Activated CD8-positive, alpha-beta memory T cell treated with anti-CD3 and anti-CD28 coated beads for 48 hours (primary cell): ENCODE measurements around the gene OR2G6.
"Not testable (repeated sequence)": the region's sequence is repeated elsewhere in the genome, so short reads cannot be mapped to it uniquely, and the experiment has no call there.

Experiments
- DNase-seq, 3 experiments: peaks; one replicate each; pipeline ENCODE4 v3.0.0-alpha.2; 2020; ENCODE audit warnings: low read depth in 2 of 3, low spot score in 2 of 3

OR2G6 gene

DNA sequence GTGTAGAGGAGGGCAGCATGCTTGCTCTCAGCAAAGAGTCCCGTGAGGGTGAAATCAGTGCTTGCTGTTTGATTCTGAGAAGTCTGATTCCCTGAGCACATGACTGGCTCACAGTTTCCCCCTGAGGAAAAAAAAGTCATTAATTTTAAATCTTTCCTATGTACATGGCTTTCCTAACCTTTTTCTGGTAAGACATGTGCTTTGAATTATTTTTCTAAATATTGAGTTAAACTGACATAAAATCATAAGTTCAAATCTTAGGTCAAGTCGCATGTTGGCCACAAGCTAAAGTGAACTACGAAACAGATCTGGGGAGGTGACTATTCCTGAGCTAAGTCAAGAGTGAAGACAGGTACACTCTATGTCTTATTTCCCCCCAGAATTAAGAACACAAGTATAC, 66.8 kb downstream of the OR2G6 start, which contains the start of gene OR2T34:
TSS of gene OR2T34 (minus strand) at position 101 of the 400 bp plus-strand sequence. CDS start at position 101, 0 bp downstream.
- DNase-seq = not testable (repeated sequence)

DNA sequence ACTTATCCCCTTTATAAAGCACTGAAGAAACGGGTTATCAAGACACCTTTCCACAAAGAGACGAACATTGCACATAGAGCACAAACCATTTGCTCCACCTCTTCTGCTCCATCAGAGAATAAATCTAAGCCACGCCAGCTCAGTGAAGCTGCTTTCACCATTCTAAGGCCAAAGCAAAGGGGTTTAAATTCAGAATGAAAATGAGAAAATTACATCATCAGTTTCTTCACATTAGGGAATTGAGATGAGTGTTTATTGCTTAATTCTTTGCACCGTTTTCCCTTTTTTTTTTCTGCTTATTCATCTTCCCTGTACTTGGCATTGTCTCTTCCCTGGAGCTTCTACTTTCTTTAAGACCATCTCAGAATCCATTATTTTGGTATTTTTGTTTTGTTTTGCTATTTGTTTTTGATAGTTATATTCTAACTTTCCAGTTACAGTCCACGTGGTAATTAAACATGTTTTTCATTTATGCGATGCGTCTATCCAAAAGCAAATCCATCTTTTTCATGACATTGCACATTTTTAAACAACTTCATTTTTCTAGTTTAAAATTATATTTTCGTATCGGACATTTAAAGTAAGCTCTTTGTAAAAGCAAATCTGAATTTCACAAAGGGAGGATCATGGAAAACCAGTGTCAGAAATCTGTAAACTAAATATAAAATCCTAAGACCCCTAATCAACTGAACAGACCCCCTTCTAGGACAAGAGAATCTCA, 68.5 kb downstream of the OR2G6 start:
- no peak for DNase-seq
